Bladder microvascular endothelial cell (primary cell): ENCODE results near the gene PPP1R2. TPM values are rescaled to one million over a fixed set of nuclear protein-coding genes. Genes with fewer than 3 reads are reported as not detected.

Experiments
- total RNA-seq: library from RNA; depleted of rRNA; stranded (reverse); fragments of >200 nt; gene quantifications from 2 replicates; pipeline ENCODE4 v1.2.3, GENCODE V29; 2014

PPP1R2 gene
- total RNA-seq, result 109 and 170 TPM in 2 replicates

DNA sequence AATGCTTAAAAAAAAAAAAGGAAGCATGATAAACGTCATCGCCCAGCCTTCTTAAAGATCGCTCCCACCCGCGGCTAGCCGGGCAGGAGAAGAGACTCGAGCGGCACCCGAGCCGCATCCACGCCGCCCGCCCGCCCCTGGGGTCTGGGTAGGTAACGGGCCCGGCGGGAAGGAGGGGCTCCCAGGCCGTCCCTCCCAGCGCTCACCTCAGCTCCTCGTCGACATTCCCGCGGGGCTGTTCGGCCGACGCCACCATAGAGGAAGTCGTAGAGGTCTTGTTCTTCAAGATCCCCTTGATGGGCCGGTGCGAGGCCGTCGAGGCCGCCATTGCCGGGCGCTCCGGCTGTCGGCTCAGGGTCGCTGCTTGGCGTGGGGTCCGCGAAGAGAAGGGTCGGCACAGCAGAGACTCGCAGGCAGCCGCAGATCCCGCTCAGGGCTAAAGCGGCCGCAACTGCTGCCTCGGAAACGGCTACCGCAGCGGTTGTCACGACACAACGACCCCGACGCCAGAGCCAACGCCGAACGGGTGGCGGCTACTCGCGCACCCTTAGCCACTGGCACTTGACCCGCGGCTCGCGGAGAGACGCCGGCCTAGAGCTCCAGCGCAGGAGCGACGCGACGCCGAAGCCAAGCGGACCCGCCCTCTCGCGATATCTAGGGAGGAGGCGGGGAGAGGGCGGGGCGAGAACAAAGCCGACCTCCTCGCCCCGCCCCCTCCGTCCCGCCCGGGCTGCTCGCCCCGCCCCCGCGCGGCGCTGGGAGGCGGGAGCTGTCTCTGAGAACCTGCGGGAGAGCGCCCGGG, at the start of gene PPP1R2:
Gene PPP1R2, minus strand, starts transcription at position 628 of the 802 bp plus-strand sequence. Its CDS starts 300 bp downstream, at position 328.

GRCh38 chr3:195583831-195584542, 40.9 kb upstream of the PPP1R2 start, which contains the start of gene APOD:
TSS of gene APOD (minus strand) at chr3:195583940. CDS start at chr3:195579461, 4,479 bp downstream.

Other genes starting within 250 kb of the PPP1R2 start
- gene ACAP2, start 100.3 kb downstream of the PPP1R2 start, total RNA-seq, result 38.7 and 63.0 TPM in 2 replicates
- gene APOD, start 40.6 kb upstream of the PPP1R2 start, total RNA-seq, result 8.9 and 77.2 TPM in 2 replicates
- not detected in 2 replicates for gene MUC20, start 177.7 kb upstream of the PPP1R2 start, total RNA-seq